ENCODE results near the gene PALM. TPM values are rescaled to one million over a fixed set of nuclear protein-coding genes. Genes with fewer than 3 reads are reported as not detected.

PALM gene
- total RNA-seq, 1 experiment from 2014 or later, result 43.7 TPM

- no peaks in the 10 kb centered on the region for H3K9me2 ChIP-seq (ENCODE audit: insufficient read depth)
- no peak overlapping the region for H3K27ac ChIP-seq (ENCODE audit: low read depth, low read length)
- no peaks in the 10 kb centered on the region; the same call in 1 of the 2 replicates for H3K79me2 ChIP-seq (ENCODE audit: insufficient read depth, low read length)
- no peak overlapping the region for H3K9ac ChIP-seq (ENCODE audit: low read length)
- ChIA-PET RAD21 (ENCODE audit: low non-redundant PET in 1 of 2, low total read pairs in 2 of 2, uncharacterized antibody in 2 of 2, unreplicated experiment in 2 of 2) (interaction anchor here in 1 of 2 experiments (0.6 kb wide), 1 partner anchor 39 kb away, joined by 3 read pairs; no protein-coding TSS in a partner anchor), POLR2A (no interaction called here), CTCF (no interaction called here)
- peaks cover 0 to 7% of the 10 kb centered on the region in 2 experiments; a peak in 1 of 4 replicates for H3K4me1 ChIP-seq (ENCODE audit: control insufficient read depth in 1 of 2, insufficient read depth in 2 of 2, low read length in 2 of 2)
- H2AFZ ChIP-seq (ENCODE audit: low read depth, low read length, poor library complexity, severe bottlenecking), result no peak overlapping the region
- H3K4me3 ChIP-seq (replicated peaks in 1 of 2; ENCODE audit: low read depth in 1 of 2, low read length in 2 of 2), result no peak overlapping the region
- DNase-seq (ENCODE audit: low read depth, low spot score) (no peak), ATAC-seq (no peak)
- H3K36me3 ChIP-seq (ENCODE audit: control insufficient read depth in 1 of 2, insufficient read depth in 2 of 2, low read length in 2 of 2), result no peaks in the 10 kb centered on the region
- H3K4me2 ChIP-seq (ENCODE audit: low read length), result no peak overlapping the region
- H3K27me3 ChIP-seq (ENCODE audit: insufficient read depth, low read length), result no peaks in the 10 kb centered on the region
- no TSS peak for BruUV-seq (replicated peaks)
- intact Hi-C loops (cut with micrococcal nuclease), result loop anchor here (10.0 kb wide), 1 partner anchor 452 kb away; the partner anchor contains the start of genes ATP5F1D and MIDN
- H3K9me3 ChIP-seq (ENCODE audit: control insufficient read depth in 1 of 2, insufficient read depth in 1 of 2, low read depth in 1 of 2, low read length in 2 of 2), result no peaks in the 10 kb centered on the region
- TF ChIP-seq, protein P1, sequence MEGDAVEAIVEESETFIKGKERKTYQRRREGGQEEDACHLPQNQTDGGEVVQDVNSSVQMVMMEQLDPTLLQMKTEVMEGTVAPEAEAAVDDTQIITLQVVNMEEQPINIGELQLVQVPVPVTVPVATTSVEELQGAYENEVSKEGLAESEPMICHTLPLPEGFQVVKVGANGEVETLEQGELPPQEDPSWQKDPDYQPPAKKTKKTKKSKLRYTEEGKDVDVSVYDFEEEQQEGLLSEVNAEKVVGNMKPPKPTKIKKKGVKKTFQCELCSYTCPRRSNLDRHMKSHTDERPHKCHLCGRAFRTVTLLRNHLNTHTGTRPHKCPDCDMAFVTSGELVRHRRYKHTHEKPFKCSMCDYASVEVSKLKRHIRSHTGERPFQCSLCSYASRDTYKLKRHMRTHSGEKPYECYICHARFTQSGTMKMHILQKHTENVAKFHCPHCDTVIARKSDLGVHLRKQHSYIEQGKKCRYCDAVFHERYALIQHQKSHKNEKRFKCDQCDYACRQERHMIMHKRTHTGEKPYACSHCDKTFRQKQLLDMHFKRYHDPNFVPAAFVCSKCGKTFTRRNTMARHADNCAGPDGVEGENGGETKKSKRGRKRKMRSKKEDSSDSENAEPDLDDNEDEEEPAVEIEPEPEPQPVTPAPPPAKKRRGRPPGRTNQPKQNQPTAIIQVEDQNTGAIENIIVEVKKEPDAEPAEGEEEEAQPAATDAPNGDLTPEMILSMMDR (IDR thresholded peaks at IDR 0.05 in 2 of 3, conservative IDR thresholded peaks at IDR 0.05 in 1 of 3; ENCODE audit: borderline replicate concordance in 1 of 3, insufficient read depth in 1 of 3, low read depth in 2 of 3, low read length in 2 of 3), result no peak
- TF ChIP-seq, protein P2, sequence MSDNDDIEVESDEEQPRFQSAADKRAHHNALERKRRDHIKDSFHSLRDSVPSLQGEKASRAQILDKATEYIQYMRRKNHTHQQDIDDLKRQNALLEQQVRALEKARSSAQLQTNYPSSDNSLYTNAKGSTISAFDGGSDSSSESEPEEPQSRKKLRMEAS (IDR thresholded peaks at IDR 0.05), result no peak
- no peak for TF ChIP-seq SRF (IDR thresholded peaks at IDR 0.05; ENCODE audit: low read depth)
- TF ChIP-seq SIN3A (IDR thresholded peaks at IDR 0.05; ENCODE audit: low read depth), result no peak
- TF ChIP-seq YY1 (IDR thresholded peaks at IDR 0.05; ENCODE audit: extremely low read depth, insufficient replicate concordance, low read depth, low read length), result no peak
- TF ChIP-seq, protein P3, sequence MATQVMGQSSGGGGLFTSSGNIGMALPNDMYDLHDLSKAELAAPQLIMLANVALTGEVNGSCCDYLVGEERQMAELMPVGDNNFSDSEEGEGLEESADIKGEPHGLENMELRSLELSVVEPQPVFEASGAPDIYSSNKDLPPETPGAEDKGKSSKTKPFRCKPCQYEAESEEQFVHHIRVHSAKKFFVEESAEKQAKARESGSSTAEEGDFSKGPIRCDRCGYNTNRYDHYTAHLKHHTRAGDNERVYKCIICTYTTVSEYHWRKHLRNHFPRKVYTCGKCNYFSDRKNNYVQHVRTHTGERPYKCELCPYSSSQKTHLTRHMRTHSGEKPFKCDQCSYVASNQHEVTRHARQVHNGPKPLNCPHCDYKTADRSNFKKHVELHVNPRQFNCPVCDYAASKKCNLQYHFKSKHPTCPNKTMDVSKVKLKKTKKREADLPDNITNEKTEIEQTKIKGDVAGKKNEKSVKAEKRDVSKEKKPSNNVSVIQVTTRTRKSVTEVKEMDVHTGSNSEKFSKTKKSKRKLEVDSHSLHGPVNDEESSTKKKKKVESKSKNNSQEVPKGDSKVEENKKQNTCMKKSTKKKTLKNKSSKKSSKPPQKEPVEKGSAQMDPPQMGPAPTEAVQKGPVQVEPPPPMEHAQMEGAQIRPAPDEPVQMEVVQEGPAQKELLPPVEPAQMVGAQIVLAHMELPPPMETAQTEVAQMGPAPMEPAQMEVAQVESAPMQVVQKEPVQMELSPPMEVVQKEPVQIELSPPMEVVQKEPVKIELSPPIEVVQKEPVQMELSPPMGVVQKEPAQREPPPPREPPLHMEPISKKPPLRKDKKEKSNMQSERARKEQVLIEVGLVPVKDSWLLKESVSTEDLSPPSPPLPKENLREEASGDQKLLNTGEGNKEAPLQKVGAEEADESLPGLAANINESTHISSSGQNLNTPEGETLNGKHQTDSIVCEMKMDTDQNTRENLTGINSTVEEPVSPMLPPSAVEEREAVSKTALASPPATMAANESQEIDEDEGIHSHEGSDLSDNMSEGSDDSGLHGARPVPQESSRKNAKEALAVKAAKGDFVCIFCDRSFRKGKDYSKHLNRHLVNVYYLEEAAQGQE (IDR thresholded peaks at IDR 0.05; ENCODE audit: low read depth), result no peak
- TF ChIP-seq ATF3 (IDR thresholded peaks at IDR 0.05), result no peak
- no peak for TF ChIP-seq ELF1 (IDR thresholded peaks at IDR 0.05; ENCODE audit: borderline replicate concordance, low read depth)
- no peak for TF ChIP-seq CBX3 (IDR thresholded peaks at IDR 0.05; ENCODE audit: low read depth)
- no peak for TF ChIP-seq CEBPB (IDR thresholded peaks at IDR 0.05; ENCODE audit: low read depth)
- no peak for TF ChIP-seq JUND (IDR thresholded peaks at IDR 0.05)
- no peaks in the 10 kb centered on the region for H4K20me1 ChIP-seq (ENCODE audit: insufficient read depth)
These were observed 83.7 kb downstream of the PALM start for GRCh38 chr19:792306-792885.
